A549 (cell line): ENCODE data around the gene DNASE2. TPM values are rescaled to one million over a fixed set of nuclear protein-coding genes. Genes with fewer than 3 reads are reported as not detected.
"Not testable (repeated sequence)": the region's sequence is repeated elsewhere in the genome, so short reads cannot be mapped to it uniquely, and the experiment has no call there.

Experiments used
- ATAC-seq, 2 experiments: fragments of 200-7000 bp in 1 of 2; fragments of >200 bp in 1 of 2; cut with Nextera tagmentation in 1 of 2; cut with Tn5 transposase in 1 of 2; 3 replicates each; pipeline versions ENCODE4 v1.8.0 to v1.9.1; 2018 to 2020; ENCODE audit warnings: mild to moderate bottlenecking in 1 of 2, moderate library complexity in 1 of 2
- CTCF ChIA-PET: fragments of 300-600 bp; sonication (Branson Sonifier 250); formaldehyde crosslinking; extraction: SDS; loops from one replicate; lab custom pipeline; 2021; ENCODE audit warnings: antibody characterized with exemption, inconsistent platforms; lab: Yijun Ruan, JAX
- POLR2A ChIA-PET: fragments of 350-600 bp; formaldehyde crosslinking; extraction: SDS; loops from one replicate; lab custom pipeline; 2021; ENCODE audit warnings: antibody characterized with exemption, inconsistent platforms; lab: Yijun Ruan, JAX
- DNase-seq, 2 experiments: peaks; one replicate each; pipeline versions ENCODE4 v3.0.0 to v3.0.0-alpha.2; 2011 to 2016; ENCODE audit warnings: low read depth in 1 of 2, low spot score in 1 of 2
- FAIRE-seq: peaks from 2 replicates; lab custom pipeline; 2011; peaks lifted over from hg19 to GRCh38; lab: Jason Lieb, UNC
- H3K27ac ChIP-seq, 2 experiments: fragments of >200 bp; sonication (Bioruptor Twin); formaldehyde crosslinking; 3 replicates each; pipeline ENCODE4 v1.5.1; 2016 to 2017
- H3K4me1 ChIP-seq: fragments of >200 bp; sonication (Bioruptor Twin); formaldehyde crosslinking; 3 replicates; pipeline ENCODE4 v1.6.1; 2016
- H3K4me2 ChIP-seq: fragments of >200 bp; sonication (Bioruptor Twin); formaldehyde crosslinking; 3 replicates; pipeline ENCODE4 v1.6.1; 2016
- H3K4me3 ChIP-seq: fragments of >200 bp; sonication (Bioruptor Twin); formaldehyde crosslinking; 3 replicates; pipeline ENCODE4 v1.5.1; 2016
- H3K9me3 ChIP-seq: fragments of >200 bp; sonication (Bioruptor Twin); formaldehyde crosslinking; 3 replicates; pipeline ENCODE4 v1.6.1; 2016
- ATOH8 ChIP-seq: fragments of 250-450 bp; sonication (Bioruptor Pico); IDR thresholded peaks from 2 replicates; pipeline ENCODE4 v1.5.0; 2020; ENCODE audit warnings: low read depth, mild to moderate bottlenecking, moderate library complexity
- BHLHE40 ChIP-seq: IDR thresholded peaks from 2 replicates; pipeline ENCODE4 v1.6.1; 2012; ENCODE audit warnings: low read depth, low read length, inconsistent platforms
- CBX8 ChIP-seq: fragments of 200-600 bp; sonication (generic); IDR thresholded peaks from 2 replicates; pipeline ENCODE4 v1.6.1; 2016
- E2F6 ChIP-seq: IDR thresholded peaks from 2 replicates; pipeline ENCODE4 v1.6.1; 2012; ENCODE audit warnings: low read depth, borderline replicate concordance
- EHF ChIP-seq: fragments of 250-450 bp; sonication (Bioruptor Pico); IDR thresholded peaks from 2 replicates; pipeline ENCODE4 v1.5.0; 2020; ENCODE audit warnings: mild to moderate bottlenecking
- FOXS1 ChIP-seq: fragments of 250-450 bp; sonication (Bioruptor Pico); IDR thresholded peaks from 2 replicates; pipeline ENCODE4 v1.5.0; 2020; ENCODE audit warnings: mild to moderate bottlenecking, moderate library complexity
- HOXB13 ChIP-seq: fragments of 250-450 bp; sonication (Bioruptor Pico); IDR thresholded peaks from 2 replicates; pipeline ENCODE4 v1.5.0; 2020; ENCODE audit warnings: low read depth, mild to moderate bottlenecking, moderate library complexity
- JUN ChIP-seq, 2 experiments: fragments of >200 bp; sonication (Bioruptor Twin); formaldehyde crosslinking; IDR thresholded peaks; 2 replicates in 1 of 2; 3 replicates in 1 of 2; pipeline ENCODE4 v1.6.1; 2016 to 2017
- JUNB ChIP-seq: fragments of >200 bp; sonication (Bioruptor Twin); formaldehyde crosslinking; IDR thresholded peaks from 2 replicates; pipeline ENCODE4 v1.6.1; 2016
- KDM1A ChIP-seq: fragments of 200-600 bp; sonication (generic); IDR thresholded peaks from 2 replicates; pipeline ENCODE4 v1.6.1; 2016; ENCODE audit warnings: low read depth, mild to moderate bottlenecking
- KDM5A ChIP-seq: fragments of 200-600 bp; sonication (generic); IDR thresholded peaks from 2 replicates; pipeline ENCODE4 v1.6.1; 2016; ENCODE audit warnings: antibody characterized with exemption, mild to moderate bottlenecking
- MAFK ChIP-seq: fragments of 450-650 bp; IDR thresholded peaks from 2 replicates; pipeline ENCODE4 v1.6.1; 2014; ENCODE audit not compliant: partially characterized antibody
- MAZ ChIP-seq: fragments of 150-350 bp; IDR thresholded peaks from 2 replicates; pipeline ENCODE4 v1.6.1; 2014; ENCODE audit warnings: antibody characterized with exemption, low read depth, low read length, borderline replicate concordance
- NR3C1 ChIP-seq: fragments of >200 bp; sonication (Bioruptor Twin); formaldehyde crosslinking; IDR thresholded peaks from 3 replicates; pipeline ENCODE4 v1.6.1; 2017
- PHF8 ChIP-seq: fragments of 200-600 bp; sonication (generic); IDR thresholded peaks from 2 replicates; pipeline ENCODE4 v1.6.1; 2016; ENCODE audit warnings: low read depth, mild to moderate bottlenecking, antibody characterized with exemption, moderate library complexity, borderline replicate concordance
- POLR2A ChIP-seq: IDR thresholded peaks from 2 replicates; pipeline ENCODE4 v1.6.1; 2012; ENCODE audit warnings: mild to moderate bottlenecking, low read length
- POLR2AphosphoS2 ChIP-seq: conservative IDR thresholded peaks from 2 replicates; pipeline ENCODE4 v1.6.1; 2012; ENCODE audit warnings: low read length, improper control_type of control experiment, inconsistent platforms
- SREBF2 ChIP-seq: fragments of 450-650 bp; IDR thresholded peaks from 2 replicates; pipeline ENCODE4 v1.6.1; 2014; ENCODE audit warnings: mild to moderate bottlenecking, moderate library complexity
- USF2 ChIP-seq: fragments of 450-650 bp; IDR thresholded peaks from 2 replicates; pipeline ENCODE4 v1.6.1; 2014; ENCODE audit warnings: antibody characterized with exemption
- WGBS: methylation state at CpG from one replicate; pipeline ENCODE4 v1.1.6; 2017; ENCODE audit errors: missing lambda C conversion rate; 5-methylcytosine and 5-hydroxymethylcytosine counted together
- polyA plus RNA-seq, 4 experiments: library from polyadenylated mRNA; depleted of rRNA in 3 of 4; stranded (reverse); fragments of >200 nt; fragmentation: RNase III in 1 of 4; extraction: RNeasy Plus Mini Kit Qiagen cat#74134 plus additional on column Dnase treatment in 1 of 4; gene quantifications; 2 replicates in 3 of 4; 3 replicates in 1 of 4; pipeline ENCODE4 v1.2.3, GENCODE V29; 2011 to 2017
- TF ChIP-seq, protein P1 (sequence below): IDR thresholded peaks from 2 replicates; pipeline ENCODE4 v1.6.1; 2012
- TF ChIP-seq, protein P2 (sequence below): fragments of >200 bp; sonication (Bioruptor Twin); formaldehyde crosslinking; IDR thresholded peaks from 3 replicates; pipeline ENCODE4 v1.5.1; 2016
- TF ChIP-seq, protein P3 (sequence below): IDR thresholded peaks from 2 replicates; pipeline ENCODE4 v1.6.1; 2012

DNASE2 gene
- polyA plus RNA-seq, 2 of the 4 experiments (the other 2 are of a cell fraction) = 15.7 to 24.9 TPM

DNA sequence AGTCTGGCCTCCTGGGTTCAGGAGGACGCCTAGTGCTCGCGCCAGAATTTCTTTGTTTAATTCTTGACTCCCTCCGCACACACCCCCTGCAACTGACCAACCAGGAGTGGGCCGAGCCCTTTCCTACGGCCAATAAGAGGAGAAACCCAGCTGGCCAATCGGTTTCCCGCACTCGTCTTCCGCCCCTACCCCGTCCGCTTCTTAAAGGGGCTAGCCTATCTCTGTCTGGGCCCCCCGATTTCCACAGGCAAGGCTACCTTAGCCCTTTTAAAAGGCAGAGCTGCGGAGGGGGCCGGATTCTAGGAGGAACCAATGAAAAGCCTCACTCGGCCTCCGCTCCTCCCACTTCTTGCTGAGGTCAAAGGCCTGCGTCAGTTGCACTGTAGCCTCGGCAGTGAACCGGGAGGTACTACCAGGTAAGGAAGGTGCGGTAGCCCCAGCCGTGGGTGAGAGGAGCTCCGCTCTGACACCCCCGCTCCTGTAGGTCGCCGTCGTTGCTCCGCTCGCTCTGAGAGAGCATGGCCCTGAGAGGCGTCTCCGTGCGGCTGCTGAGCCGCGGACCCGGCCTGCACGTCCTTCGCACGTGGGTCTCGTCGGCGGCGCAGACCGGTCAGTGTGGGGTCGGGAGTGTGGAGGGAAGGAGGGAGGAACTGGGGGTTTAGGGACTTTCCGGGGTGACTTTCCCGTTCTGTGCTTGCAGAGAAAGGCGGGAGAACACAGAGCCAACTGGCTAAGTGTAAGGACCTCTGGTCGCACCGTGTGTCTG lies 9.7 kb upstream of the DNASE2 start, which contains the start of gene GCDH:
Gene GCDH (plus strand): TSS at position 374 of the 766 bp plus-strand sequence. CDS start 145 bp downstream, at position 519.
- H3K9me3 ChIP-seq = no peaks in the 10 kb centered on the region
- H3K27ac ChIP-seq = peak within 1 kb of the TSS; percentile 49 to 79; a peak in 4 of 6 replicates
- H3K4me1 ChIP-seq = peaks cover 3% of the 10 kb centered on the region; the same call in 1 of the 3 replicates
- DNase-seq (peak; percentile 93 to 97), ATAC-seq (peak; percentile 97), FAIRE-seq (no peak)
- 3% methylated on average over 36 of the region's 49 CpGs for WGBS
- H3K4me2 ChIP-seq = peak within 1 kb of the TSS; percentile 94
- POLR2A ChIA-PET = interaction anchor here (0.6 to 1.8 kb wide), 5 partner anchors 9 to 54 kb away, joined by 3 to 8 read pairs (median 3); partner anchors contain the start of genes DNASE2, FARSA and SYCE2
- peak within 1 kb of the TSS; percentile 93 for H3K4me3 ChIP-seq
- TF ChIP-seq USF2 (no peak), KDM5A (peak; percentile 79), JUNB (no peak), SREBF2 (no peak), PHF8 (peak; percentile 45; the same call in 1 of the 2 replicates), FOXS1 (no peak), HOXB13 (CRISPR knock-in tag) (no peak), MAZ (peak; percentile 83; the same call in 1 of the 2 replicates), EHF (CRISPR knock-in tag) (no peak), POLR2AphosphoS2 (no peak), KDM1A (no peak), E2F6 (peak; percentile 79), CBX8 (no peak), NR3C1 (no peak), POLR2A (peak; percentile 46), BHLHE40 (no peak), MAFK (no peak), ATOH8 (no peak), JUN (IDR thresholded peaks at IDR 0.05) (peak; percentile 43 to 80; a peak in 4 of 5 replicates)
- TF ChIP-seq, protein P1, sequence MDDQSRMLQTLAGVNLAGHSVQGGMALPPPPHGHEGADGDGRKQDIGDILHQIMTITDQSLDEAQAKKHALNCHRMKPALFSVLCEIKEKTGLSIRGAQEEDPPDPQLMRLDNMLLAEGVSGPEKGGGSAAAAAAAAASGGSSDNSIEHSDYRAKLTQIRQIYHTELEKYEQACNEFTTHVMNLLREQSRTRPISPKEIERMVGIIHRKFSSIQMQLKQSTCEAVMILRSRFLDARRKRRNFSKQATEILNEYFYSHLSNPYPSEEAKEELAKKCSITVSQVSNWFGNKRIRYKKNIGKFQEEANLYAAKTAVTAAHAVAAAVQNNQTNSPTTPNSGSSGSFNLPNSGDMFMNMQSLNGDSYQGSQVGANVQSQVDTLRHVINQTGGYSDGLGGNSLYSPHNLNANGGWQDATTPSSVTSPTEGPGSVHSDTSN = no peak
- TF ChIP-seq, protein P2, sequence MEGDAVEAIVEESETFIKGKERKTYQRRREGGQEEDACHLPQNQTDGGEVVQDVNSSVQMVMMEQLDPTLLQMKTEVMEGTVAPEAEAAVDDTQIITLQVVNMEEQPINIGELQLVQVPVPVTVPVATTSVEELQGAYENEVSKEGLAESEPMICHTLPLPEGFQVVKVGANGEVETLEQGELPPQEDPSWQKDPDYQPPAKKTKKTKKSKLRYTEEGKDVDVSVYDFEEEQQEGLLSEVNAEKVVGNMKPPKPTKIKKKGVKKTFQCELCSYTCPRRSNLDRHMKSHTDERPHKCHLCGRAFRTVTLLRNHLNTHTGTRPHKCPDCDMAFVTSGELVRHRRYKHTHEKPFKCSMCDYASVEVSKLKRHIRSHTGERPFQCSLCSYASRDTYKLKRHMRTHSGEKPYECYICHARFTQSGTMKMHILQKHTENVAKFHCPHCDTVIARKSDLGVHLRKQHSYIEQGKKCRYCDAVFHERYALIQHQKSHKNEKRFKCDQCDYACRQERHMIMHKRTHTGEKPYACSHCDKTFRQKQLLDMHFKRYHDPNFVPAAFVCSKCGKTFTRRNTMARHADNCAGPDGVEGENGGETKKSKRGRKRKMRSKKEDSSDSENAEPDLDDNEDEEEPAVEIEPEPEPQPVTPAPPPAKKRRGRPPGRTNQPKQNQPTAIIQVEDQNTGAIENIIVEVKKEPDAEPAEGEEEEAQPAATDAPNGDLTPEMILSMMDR = no peak
- TF ChIP-seq, protein P3, sequence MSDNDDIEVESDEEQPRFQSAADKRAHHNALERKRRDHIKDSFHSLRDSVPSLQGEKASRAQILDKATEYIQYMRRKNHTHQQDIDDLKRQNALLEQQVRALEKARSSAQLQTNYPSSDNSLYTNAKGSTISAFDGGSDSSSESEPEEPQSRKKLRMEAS = peak; percentile 82
- CTCF ChIA-PET = interaction anchor here (0.6 to 1.5 kb wide), 5 partner anchors 9 to 1596 kb away, joined by 3 to 6 read pairs (median 4); partner anchors contain the start of gene DNASE2

DNA sequence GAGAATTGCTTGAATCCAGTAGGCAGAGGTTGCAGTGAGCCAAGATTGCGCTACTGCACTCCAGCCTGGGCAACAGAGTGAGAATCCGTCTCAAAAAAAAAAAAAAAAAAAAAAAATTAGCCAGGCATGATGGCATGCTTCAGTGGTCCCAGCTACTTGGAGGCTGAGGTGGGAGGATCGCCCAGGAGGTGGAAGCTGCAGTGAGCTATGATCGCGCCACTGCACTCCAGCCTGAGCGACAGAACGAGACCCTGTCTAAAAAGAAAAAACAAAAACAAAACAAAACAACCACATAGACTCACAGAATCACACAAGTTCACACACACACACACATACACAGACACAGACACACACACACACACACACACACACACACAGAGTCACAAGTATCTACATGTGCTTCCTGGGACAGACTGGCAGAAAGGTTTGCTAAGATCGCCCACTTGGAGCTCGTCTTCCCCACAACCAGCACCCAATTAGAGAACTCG lies 9.1 kb upstream of the DNASE2 start:
- WGBS = 50% methylated on average over 10 of the region's 10 CpGs
- H3K4me3 ChIP-seq, H3K4me1 ChIP-seq, H3K27ac ChIP-seq, DNase-seq, FAIRE-seq, H3K9me3 ChIP-seq: not testable (repeated sequence)
- ChIA-PET CTCF (interaction anchor here (0.8 to 1.5 kb wide), 4 partner anchors 9 to 130 kb away, joined by 3 to 6 read pairs (median 4); partner anchors contain the start of gene DNASE2), POLR2A (interaction anchor here (0.6 to 1.8 kb wide), 3 partner anchors 9 to 54 kb away, joined by 3 to 8 read pairs (median 6); partner anchors contain the start of gene DNASE2)
- ATAC-seq = 0 out of 6 replicates have a peak, but pooled peaks of 1 of the 2 experiments have one; percentile 1
- H3K4me2 ChIP-seq = peak overlapping the region; percentile 94
